Natural killer cell (primary cell): ENCODE data around the gene MBTPS2. TPM values are rescaled to one million over a fixed set of nuclear protein-coding genes. Genes with fewer than 3 reads are reported as not detected.

Experiments
- ATAC-seq, 3 donors: fragments of 150-1000 bp in 2 of 3; fragments of 200-7000 bp in 1 of 3; cut with Tn5 transposase; 1 replicate in 1 of 3; 2 replicates in 2 of 3; pipeline ENCODE4 v1.10.0; 2021; ENCODE audit warnings: mild to moderate bottlenecking in 2 of 3, moderate library complexity in 2 of 3
- DNase-seq, 2 donors: peaks; one replicate each; pipeline versions ENCODE4 v3.0.0 to v3.0.0-alpha.2; 2013 to 2021; ENCODE audit warnings: mixed read lengths in 1 of 2
- H3K27ac ChIP-seq: one replicate; pipeline ENCODE4 v1.5.1; 2013; ENCODE audit warnings: mild to moderate bottlenecking, low read length
- H3K27me3 ChIP-seq: one replicate; pipeline ENCODE4 v1.6.1; 2013; ENCODE audit warnings: low read length; ENCODE audit not compliant: control insufficient read depth, insufficient read depth
- H3K36me3 ChIP-seq: one replicate; pipeline ENCODE4 v1.6.1; 2013; ENCODE audit warnings: low read length; ENCODE audit not compliant: control insufficient read depth, insufficient read depth
- H3K4me1 ChIP-seq: one replicate; pipeline ENCODE4 v1.6.1; 2013; ENCODE audit warnings: low read length; ENCODE audit not compliant: control insufficient read depth, insufficient read depth
- H3K4me3 ChIP-seq: one replicate; pipeline ENCODE4 v1.5.1; 2013; ENCODE audit warnings: low read length
- H3K9me3 ChIP-seq: one replicate; pipeline ENCODE4 v1.6.1; 2013; ENCODE audit warnings: low read length; ENCODE audit not compliant: control insufficient read depth, insufficient read depth
- H3K27ac Mint-ChIP-seq, 2 donors: one replicate each; pipeline ENCODE4 v1.8.0; 2022; ENCODE audit warnings: mild to moderate bottlenecking in 2 of 2, mixed read lengths in 2 of 2, moderate library complexity in 1 of 2
- H3K27me3 Mint-ChIP-seq, 2 donors: one replicate each; pipeline ENCODE4 v1.8.0; 2022; ENCODE audit warnings: low read depth in 2 of 2, mixed read lengths in 2 of 2
- H3K36me3 Mint-ChIP-seq: one replicate; pipeline ENCODE4 v1.8.0; 2022; ENCODE audit warnings: mixed read lengths
- H3K4me1 Mint-ChIP-seq, 2 donors: one replicate each; pipeline ENCODE4 v1.8.0; 2022; ENCODE audit warnings: mixed read lengths in 2 of 2
- H3K4me3 Mint-ChIP-seq: one replicate; pipeline ENCODE4 v1.8.0; 2022; ENCODE audit warnings: mild to moderate bottlenecking, moderate library complexity, mixed read lengths
- H3K9me3 Mint-ChIP-seq, 2 donors: one replicate each; pipeline ENCODE4 v1.8.0; 2022; ENCODE audit warnings: mixed read lengths in 2 of 2
- WGBS: methylation state at CpG from one replicate; pipeline ENCODE4 v1.1.7; 2013; ENCODE audit warnings: missing lambda C conversion rate; ENCODE audit not compliant: insufficient coverage; 5-methylcytosine and 5-hydroxymethylcytosine counted together
- intact Hi-C: fragments of 100-400 bp; cut with micrococcal nuclease; formaldehyde crosslinking; loops from one replicate; pipeline ENCODE4 v1.14.2; 2022
- total RNA-seq, 4 donors: library from RNA; stranded (reverse); fragments of 120-200 nt in 1 of 4; gene quantifications; one replicate each; pipeline versions ENCODE4 v1.2.3 to v1.2.4, GENCODE V29; 2013 to 2022
- TF ChIP-seq, protein P1 (sequence below): fragments of 200-600 bp; IDR thresholded peaks from one replicate; pipeline ENCODE4 v1.8.0; 2022; ENCODE audit warnings: antibody characterized with exemption

MBTPS2 gene
- total RNA-seq, 3 donors from 2014 or later (not counting 1 experiment from before 2014, with no cell fraction given) = 5.0 to 7.5 (median 5.6) TPM

DNA sequence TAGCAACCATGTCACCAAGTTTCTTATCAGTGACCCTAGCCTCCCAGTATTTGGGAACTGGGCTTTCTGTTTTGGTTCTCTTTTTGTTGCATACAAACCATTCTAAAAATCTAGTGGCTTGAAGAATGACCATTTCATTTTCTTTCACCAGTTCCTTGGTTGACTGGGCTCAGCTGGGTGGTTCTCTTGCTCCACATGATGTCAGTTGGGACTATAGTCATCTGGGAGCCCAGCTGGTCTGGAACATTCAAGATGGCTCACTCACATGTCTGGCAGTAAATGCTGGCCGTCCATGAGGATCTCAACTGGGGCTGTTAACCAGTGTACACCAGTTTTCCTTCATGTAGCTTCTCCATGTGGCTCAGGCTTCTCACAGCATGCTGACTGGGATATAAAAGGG, 27.6 kb upstream of the MBTPS2 start:
- ATAC-seq (no peak), DNase-seq (no peak)
- Mint-ChIP-seq H3K27ac (no peak overlapping the region), H3K36me3 (no peaks in the 10 kb centered on the region), H3K4me1 (no peaks in the 10 kb centered on the region), H3K27me3 (peaks cover 7 to 16% of the 10 kb centered on the region in 2 donors), H3K9me3 (no peaks in the 10 kb centered on the region), H3K4me3 (no peak overlapping the region)
- Histone ChIP-seq H3K9me3 (no peaks in the 10 kb centered on the region), H3K4me3 (no peak overlapping the region), H3K4me1 (no peaks in the 10 kb centered on the region), H3K27ac (no peak overlapping the region), H3K27me3 (no peaks in the 10 kb centered on the region), H3K36me3 (no peaks in the 10 kb centered on the region)
- intact Hi-C loops = no loop called here
- TF ChIP-seq, protein P1, sequence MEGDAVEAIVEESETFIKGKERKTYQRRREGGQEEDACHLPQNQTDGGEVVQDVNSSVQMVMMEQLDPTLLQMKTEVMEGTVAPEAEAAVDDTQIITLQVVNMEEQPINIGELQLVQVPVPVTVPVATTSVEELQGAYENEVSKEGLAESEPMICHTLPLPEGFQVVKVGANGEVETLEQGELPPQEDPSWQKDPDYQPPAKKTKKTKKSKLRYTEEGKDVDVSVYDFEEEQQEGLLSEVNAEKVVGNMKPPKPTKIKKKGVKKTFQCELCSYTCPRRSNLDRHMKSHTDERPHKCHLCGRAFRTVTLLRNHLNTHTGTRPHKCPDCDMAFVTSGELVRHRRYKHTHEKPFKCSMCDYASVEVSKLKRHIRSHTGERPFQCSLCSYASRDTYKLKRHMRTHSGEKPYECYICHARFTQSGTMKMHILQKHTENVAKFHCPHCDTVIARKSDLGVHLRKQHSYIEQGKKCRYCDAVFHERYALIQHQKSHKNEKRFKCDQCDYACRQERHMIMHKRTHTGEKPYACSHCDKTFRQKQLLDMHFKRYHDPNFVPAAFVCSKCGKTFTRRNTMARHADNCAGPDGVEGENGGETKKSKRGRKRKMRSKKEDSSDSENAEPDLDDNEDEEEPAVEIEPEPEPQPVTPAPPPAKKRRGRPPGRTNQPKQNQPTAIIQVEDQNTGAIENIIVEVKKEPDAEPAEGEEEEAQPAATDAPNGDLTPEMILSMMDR = no peak
- 86% methylated on average over 1 of the region's 1 CpG for WGBS

DNA sequence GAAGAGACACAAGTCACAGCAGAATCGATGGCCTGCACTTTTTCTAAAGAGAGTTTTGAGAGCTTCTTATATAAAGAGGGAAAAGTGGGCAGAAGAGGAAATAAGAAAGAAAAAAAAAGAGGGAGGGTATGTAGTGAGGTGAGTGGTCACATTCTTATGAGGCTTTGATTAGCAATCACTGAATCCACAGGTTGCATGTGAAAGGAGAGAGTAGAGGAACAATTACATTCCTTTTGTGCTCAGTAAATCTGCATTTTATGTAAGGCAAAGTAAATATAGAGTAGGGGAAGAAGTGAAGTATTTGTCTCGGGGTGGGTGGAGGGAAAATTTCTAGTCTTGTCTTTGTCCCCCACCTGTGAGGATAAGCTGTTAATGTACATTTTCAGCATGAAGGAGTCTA, 26.8 kb upstream of the MBTPS2 start:
- Mint-ChIP-seq H3K36me3 (no peaks in the 10 kb centered on the region), H3K4me1 (no peaks in the 10 kb centered on the region), H3K4me3 (no peak overlapping the region), H3K27ac (no peak overlapping the region), H3K27me3 (peaks cover 11% of the 10 kb centered on the region in 2 donors), H3K9me3 (no peaks in the 10 kb centered on the region)
- no peak overlapping the region for H3K4me3 ChIP-seq
- DNase-seq (no peak), ATAC-seq (no peak)
- H3K4me1 ChIP-seq = no peaks in the 10 kb centered on the region
- no peaks in the 10 kb centered on the region for H3K9me3 ChIP-seq
- H3K36me3 ChIP-seq = no peaks in the 10 kb centered on the region
- TF ChIP-seq, protein P1 = no peak
- 82% methylated on average over 2 of the region's 2 CpGs for WGBS
- intact Hi-C loops = no loop called here
- H3K27ac ChIP-seq = no peak overlapping the region
- H3K27me3 ChIP-seq = no peaks in the 10 kb centered on the region

DNA sequence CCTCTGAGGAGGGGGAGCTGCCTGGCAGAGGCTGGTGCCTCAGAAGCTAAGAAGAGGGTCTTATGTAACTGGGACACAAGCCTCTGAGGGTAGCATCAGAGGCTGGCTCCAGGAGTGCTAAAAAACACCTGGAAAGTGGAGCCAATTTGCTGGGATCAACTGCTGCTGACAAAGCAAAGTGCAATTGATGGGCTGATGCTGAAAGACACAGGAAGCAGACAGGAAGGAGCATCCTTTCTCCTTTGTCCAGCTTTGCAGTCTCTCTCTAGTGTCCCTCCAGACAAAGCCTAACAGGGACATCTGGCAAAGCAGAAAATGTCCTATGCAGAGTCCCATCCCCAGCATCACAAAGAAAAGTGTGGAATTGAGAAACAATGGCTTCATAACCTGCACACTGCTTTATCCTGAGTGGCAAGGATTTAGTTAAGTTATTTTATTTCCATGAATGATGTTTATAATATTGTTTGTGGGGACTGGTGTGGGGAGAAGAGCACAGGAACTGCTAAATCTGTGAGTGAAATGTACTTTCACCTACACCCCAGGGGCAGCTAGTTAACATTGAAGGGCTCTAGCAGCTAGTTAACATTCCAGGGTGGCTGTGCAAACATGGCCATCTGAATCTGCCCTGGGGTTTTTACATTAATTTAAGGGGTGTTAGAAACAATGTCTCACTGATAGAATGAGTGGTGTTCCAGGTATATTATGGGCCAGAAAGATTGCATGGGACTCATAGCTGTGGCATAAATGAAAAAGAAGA, 25.6 kb upstream of the MBTPS2 start:
- no peaks in the 10 kb centered on the region for H3K9me3 Mint-ChIP-seq

More for the DNA sequence above, 25.6 kb upstream of the MBTPS2 start:
- Histone ChIP-seq H3K4me3 (no peak overlapping the region), H3K4me1 (no peaks in the 10 kb centered on the region), H3K36me3 (no peaks in the 10 kb centered on the region), H3K9me3 (no peaks in the 10 kb centered on the region), H3K27ac (no peak overlapping the region), H3K27me3 (no peaks in the 10 kb centered on the region)
- H3K27ac Mint-ChIP-seq = no peak overlapping the region
- no peak overlapping the region for H3K4me3 Mint-ChIP-seq
- ATAC-seq (no peak), DNase-seq (no peak)
- no peaks in the 10 kb centered on the region for H3K36me3 Mint-ChIP-seq
- H3K4me1 Mint-ChIP-seq = no peaks in the 10 kb centered on the region
- TF ChIP-seq, protein P1 = no peak
- H3K27me3 Mint-ChIP-seq = peaks cover 6 to 11% of the 10 kb centered on the region in 2 donors
- intact Hi-C loops = no loop called here
